ENCODE measurements around the gene TTC3.

Gene TTC3

DNA sequence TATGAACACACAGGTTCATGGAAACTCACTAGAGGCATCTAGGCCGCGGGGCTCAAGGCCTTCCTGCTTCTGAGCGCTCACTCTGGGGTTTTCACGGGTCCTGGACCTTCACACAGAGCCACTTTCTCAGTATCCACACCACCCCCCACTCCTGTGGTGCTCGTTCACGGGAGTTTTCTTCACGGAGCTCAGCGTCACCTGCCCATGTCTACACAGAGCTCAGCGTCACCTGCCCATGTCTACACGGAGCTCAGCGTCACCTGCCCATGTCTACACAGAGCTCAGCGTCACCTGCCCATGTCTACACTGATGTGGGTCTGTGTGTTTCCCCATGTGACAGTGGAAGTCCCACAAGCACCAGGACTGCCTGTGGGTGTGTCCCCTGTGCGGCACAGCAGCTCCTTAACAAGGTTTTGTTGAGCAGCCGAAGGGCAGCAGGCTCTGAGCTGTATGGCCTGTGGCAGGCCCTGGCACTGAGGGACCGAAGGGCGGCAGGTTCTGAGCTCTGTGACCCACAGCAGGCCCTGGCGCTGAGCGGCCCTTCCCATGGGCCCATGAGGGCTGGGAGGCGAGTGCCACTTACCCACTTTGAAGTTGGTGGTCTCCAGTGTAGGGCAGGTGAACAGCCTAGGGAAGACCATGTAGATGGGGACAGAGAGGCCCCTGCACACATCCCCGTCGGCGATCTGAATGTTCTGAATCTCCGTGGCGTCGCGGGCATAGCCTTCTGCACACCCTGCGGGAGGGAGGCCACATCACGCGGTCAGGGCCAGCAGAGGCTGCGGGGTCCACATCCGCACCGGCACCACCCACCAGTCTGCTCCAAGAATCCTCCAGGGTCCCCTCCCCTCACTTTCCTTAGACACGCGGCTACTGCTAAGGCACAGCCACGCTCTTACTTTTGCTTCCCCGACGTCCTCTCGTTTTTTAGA, 154.3 kb downstream of the TTC3 start:
- no peak for DNase-seq

DNA sequence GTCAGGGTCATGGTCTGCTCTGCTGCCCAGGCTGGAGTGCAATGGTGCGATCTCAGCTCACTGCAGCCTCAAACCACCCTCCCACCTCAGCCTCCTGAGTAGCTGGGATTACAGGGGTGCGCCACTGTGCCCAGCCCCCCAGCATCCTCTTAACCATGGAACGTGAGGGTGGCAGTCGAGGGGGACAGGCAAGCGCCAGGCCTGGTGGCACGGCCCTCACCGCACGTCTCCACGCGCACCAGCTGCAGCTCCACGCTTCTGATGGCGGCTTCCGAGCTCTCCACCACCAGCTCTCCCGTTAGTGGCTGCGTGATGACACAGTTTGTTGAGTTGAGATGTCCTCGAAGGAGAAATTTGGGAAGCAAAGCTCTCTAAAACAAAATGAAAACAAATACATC, 154.9 kb downstream of the TTC3 start:
- DNase-seq: no peak

DNA sequence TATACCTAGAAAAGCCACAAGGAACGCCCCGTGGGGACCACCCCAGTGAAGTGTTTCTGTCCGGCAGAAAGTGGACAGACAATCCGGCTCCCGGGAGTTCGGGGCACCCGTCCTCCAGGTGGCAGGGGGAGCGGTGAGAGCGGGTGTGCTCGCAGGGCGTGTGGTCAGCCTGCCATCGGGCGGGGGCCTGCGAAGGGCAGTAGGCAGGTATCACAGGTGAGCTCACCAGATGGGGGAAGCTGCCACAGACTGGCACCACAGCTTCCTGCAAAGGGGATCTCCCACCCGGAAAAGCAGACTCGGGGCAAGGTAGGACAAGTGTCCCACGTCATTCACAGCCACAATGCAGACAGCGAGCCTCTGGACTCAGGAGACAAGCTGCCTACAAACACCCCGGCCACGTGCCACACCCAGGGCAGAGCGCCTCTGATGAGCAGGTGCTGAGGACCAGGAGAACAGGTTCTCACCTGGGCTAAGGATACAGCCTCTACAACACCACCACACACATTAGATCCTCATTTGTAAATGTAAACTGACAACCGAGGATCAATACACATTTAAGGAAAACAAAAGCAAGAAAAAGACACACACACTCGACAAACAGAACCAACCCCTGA, 157.7 kb downstream of the TTC3 start:
- no peak for DNase-seq

DNA sequence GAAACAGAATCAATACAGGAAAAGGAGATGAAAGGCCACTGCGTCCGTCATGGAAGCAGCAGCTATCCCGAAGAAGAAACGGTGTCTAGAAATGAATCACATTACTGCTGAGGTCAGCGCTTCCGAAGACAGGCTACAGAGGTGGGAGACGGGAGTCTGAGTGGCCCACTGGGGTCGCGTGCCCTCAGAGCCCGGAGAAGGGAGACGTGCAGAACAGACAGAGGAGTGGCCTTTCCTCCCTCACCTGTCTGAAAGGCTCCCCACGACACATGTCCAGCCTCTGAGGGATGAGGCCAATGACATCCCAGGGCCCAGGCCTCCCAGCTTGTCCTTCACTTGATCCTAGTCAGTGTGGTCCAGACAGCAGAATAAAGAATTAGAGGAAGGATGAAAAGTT, 158.2 kb downstream of the TTC3 start:
- DNase-seq: no peak

DNA sequence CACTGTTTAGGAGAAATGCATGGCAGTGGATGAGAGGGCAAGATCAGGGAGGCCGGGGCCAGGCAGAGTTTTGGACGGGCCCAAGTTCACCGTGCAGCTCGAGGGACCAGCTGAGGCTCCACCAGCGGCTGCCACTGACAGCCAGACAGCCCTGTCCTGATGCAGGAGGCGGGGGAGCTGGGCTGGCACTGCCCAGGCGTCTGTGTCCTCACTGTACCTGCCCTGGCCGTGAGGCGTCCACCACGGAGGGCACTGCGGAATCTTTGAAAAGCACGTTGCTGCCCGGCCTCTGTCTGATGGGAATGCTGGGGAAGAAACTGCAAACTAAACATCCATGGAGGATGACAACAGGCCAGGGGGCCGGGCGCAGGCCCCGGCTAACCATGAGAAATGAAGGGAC, 158.6 kb downstream of the TTC3 start:
- DNase-seq: no peak

DNA sequence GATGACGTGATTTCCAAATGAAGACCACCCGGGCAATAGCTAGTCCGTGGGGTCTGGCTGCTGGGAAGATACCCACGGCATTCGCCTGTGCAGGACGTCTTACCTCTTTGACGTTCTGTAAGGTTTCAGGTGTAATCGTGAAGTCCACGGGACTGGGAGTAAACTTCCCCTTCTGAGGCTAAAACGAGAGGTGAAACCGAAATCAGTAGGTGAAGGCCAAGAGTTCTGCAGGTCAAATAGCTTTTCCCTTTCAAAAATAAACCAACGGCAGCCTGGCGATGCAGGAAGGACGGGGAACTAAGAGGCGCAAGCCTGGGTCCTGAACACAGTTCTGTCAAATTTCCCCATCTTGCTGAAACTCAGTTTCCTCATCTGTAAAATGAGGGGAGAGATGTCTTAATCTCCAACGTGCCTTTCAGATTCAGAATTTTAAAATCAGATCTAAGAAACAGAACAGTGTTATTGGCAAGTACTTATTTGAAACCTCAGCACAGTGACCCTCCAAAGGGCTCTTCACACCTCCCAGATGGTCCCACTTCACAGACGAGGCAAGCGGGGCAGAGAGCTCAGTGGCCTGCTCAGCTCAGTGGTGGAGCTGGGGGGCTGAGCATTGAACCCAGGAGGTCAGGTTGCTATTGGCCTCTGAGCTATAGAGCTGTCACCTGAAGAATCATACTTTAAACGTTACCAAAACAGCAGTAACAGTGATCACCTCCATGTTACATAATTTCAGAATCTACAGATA, 159.4 kb downstream of the TTC3 start:
- no peak for DNase-seq

DNA sequence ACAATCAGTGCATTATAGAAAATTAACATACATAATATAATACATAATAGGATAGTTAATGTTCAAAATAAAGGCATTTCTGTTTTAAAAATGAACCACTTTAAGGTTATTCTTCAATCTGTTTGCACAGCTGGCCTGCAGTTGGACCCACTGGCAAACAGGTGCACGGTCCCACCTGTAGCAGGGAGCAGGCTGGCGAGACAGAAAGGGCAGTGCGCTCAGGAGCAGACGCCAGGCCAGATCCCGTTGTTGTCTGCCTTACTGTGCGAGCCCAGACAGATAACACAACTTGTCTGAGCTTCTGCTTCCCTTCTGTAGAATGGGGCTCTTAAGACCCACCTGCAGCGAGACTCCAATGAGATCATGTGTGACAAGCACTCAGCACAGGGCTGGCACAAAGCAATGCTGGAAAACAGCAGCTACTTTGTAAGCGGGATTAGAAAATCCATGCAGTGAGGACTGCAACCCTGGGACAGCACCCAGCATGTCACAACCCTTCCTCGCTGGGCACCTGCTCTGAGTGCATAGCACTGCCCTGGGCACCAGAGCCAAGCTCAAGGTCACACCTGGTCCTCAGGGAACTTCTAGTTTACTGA, 160.6 kb downstream of the TTC3 start:
- DNase-seq: no peak

DNA sequence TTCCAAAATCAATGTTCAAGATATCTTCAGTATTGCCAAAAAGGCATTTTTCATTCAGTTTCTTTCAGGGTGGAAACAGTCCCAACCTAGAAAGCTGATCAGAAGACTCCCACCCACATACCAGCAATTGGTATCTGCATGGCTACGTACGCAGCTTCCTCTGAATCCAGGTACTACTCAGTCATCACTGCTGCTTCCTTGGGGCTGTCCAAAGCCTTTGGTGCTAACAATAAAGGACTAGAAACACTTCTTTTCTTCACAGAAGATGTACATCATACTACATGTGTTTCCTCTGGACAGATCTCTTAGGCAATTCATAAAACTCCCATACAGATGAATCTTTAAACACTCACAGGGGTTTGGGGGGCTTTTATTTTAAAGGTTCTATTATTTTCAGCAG, 164.3 kb downstream of the TTC3 start:
- no peak for DNase-seq

DNA sequence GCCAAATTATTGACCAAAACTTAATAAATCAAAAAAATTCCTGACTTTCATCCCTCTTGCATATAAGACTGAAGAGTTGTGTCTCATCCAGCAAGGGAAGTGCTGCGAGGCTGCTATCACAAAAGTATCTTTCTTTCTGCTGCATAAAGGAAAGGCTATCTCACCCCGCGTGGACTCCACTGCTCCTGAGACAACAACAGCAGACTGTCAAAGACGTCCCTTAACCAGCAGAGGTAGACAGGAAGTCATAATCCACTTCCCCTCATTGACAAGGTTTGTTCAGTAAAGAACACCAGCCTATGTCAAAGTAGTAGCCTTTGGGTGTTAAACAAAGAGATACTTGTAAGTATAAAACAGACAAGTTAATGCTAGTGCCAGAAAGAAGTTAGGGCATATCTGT, 164.7 kb downstream of the TTC3 start:
- DNase-seq: no peak

DNA sequence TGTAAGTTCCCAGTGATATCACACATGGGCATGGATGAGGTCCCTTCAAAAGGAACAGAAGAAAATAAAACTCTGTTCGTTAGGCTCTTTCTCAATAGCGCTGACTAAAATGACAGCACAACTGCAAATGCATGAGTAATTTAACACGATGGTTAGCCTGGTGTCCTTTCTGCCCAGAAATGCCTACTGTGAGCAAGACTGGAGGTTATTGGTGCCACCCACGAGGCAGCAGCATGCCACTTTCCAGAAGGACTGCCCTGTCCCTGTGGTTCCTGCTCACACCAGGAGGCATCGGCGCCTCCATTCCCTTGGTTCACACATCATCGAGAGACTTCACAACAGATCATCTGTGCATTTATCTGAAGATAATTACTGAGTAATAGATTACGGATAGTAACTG, 167.9 kb downstream of the TTC3 start:
- no peak for DNase-seq

DNA sequence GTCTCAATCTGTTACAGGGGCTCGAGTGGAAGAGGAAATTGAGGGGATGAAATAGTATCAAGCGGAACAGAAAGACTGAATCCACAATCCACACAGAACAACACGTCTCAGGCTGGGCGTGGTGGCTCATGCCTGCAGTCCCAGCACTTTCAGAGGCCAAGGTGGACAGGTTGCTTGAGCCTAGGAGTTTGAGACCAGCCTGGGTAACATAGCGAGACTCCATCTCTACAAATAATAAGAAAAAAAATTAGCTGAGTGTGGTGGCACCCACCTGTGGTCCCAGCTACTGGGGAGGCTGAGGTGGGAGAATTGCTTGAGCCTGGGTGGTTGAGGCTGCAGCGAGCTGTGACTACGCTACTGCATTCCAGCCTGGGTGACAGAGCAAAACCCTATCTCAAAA, 168.4 kb downstream of the TTC3 start:
- no peak for DNase-seq

DNA sequence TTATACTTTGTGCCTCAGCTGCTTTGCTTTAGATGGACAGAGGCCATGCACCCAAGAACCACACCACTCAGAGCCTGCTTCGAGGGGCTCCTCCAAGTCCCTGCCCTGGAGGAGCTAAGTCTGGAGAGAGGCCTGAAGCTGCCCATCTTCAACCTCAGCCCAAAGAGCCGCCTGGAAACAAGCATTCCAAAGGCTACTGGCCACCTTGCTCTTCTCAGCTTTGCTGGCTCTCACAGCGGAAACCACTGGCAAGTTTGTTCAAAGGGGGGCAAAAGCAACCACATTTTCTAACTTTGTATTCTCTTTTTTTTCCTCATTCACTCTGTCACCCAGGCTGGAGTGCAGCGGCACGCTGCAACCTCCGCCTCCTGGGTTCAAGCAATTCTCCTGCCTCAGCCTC, 170.9 kb downstream of the TTC3 start:
- no peak for DNase-seq

DNA sequence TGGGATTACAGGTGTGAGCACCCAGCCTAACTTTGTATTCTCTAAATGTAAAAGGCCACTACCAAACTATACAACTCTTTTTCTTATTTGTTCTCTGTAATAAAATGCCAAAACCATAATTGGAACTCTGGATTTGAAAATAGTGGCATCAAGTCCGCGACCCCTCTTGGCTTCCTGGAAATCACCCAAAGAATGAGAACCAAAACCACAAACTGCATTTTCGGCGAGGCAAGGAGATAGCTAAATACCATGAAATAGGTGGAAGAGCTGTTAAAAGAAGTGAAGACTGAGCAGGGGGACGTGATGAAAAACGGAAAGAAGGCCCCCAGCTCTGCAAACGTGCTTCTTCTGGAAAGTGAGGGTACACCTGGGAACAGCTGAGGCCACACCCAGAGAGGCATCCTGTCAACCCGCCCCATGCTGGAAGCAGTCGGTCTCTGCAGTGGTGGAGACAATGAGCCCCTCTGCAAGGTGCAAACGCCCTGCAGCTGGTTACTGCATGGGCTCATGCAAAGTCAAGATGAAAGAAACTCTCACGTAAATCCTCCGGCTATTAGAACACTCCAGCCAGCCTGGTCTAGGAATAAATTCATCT, 171.5 kb downstream of the TTC3 start:
- no peak for DNase-seq

DNA sequence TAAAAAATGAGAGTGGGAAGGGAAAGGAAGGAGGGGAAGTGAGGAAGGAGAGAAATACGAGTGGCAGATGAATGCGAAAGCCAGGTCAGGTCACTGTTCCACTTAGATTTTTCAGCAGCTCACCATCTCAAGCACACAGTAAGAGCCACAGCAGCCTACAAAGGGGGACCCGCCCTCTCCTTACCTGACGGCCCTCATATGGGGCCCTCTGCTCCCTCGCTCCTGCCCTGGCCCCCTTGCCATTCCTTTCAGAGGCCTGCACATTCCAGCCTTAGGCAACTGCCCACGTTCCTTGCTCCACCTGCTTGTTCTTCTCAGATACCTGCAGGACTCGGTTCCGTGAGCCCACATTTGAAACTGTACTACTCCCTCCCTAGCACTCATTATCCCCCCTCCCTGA, 172.1 kb downstream of the TTC3 start:
- DNase-seq: no peak

DNA sequence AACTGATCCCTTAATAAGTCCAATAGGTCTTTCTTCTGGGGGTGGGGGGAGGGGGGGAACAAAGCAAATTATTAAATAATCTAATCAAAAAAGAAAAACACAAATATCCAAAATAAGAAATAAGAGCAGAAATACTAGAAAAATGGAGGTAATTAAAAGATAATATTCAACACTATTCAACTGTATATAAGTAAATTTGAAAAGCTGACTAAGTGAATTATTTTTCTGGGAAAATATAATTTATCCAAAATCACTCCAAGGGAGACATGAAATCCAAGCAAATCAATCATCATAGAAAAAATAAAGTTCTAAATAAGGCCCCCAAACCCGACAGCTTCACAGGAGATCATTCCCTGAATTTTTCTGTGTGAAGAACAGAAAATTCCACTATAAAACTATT, 175.2 kb downstream of the TTC3 start:
- no peak for DNase-seq

DNA sequence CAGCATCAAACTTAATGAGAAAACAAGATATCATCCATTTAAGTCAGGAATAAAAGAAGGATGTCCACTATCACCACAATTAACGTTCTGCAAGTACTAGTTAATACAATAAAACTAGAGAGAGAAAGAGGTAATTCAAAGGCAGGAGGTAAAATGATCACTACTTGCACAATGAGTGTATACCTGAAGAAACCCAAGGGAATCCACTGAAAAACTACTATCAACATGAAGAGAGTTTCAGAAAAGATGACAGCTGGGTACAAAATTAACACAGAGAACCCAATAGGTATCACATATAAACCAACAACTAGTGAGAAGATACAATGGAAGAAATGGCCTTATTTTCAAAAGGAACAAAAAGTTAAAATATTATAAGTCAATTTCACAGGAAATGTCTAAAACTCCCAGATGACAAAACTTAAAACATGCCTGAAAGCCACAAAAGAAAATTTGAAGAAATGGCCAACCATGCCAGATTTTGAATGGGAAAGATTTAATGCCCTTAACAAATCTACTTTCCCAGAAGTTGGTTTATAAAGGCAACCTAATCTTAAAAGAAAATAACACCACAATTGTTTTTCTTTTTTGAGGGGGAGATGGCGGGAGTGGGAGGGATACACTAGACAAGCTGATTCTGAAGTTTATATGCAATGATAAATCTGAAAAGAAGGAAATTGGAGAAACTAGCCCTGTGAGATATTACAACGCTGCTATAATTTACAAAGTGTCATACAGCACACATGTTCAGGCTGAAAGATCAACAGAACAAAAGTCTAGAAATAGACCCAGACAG, 176.3 kb downstream of the TTC3 start:
- no peak for DNase-seq

DNA sequence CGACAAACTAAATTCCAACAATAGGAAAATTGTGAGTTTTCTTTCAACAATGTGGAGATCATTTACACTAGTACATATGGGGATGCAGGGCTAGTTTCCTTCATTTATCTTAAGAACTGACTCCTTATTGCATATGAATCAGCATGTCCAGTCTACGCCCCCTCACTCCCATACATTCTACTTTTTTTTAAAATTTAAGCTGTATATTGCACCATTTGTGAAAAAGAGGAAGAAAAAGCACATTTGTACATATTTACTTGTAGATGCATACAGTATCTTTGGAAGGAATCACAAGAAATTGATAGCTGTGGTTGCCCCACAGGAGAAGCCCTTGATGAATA, 178.2 kb downstream of the TTC3 start:
- DNase-seq: no peak
